Measurements from ENCODE around the gene UVRAG.
"Not testable (repeated sequence)": the region's sequence is repeated elsewhere in the genome, so short reads cannot be mapped to it uniquely, and the experiment has no call there.

The UVRAG gene

DNA sequence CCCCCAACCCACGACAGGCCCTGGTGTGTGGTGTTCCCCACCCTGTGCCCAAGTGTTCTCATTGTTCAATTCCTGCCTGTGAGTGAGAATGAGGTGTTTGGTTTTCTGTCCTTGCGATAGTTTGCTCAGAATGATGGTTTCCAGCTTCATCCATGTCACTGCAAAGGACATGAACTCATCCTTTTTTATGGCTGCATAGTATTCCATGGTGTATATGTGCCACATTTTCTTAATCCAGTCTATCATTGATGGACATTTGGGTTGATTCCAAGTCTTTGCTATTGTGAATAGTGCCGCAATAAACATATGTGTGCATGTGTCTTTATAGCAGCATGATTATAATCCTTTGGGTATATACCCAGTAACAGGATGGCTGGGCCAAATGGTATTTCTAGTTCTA is 158.7 kb downstream of the UVRAG start:
- not testable (repeated sequence) for DNase-seq

DNA sequence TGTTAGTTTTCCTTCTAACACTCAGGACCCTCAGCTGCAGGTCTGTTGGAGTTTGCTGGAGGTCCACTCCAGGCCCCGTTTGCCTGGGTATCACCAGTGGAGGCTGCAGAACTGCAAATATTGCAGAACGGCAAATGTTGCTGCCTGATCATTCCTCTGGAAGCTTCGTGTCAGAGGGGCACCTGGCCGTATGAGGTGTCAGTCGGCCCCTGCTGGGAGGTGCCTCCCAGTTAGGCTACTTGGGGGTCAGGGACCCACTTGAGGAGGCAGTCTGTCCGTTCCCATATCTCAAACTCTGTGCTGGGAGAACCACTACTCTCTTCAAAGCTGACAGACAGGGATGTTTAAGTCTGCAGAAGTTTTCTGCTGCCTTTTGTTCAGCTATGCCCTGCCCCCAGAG is 164.1 kb downstream of the UVRAG start:
- DNase-seq, result not testable (repeated sequence)

DNA sequence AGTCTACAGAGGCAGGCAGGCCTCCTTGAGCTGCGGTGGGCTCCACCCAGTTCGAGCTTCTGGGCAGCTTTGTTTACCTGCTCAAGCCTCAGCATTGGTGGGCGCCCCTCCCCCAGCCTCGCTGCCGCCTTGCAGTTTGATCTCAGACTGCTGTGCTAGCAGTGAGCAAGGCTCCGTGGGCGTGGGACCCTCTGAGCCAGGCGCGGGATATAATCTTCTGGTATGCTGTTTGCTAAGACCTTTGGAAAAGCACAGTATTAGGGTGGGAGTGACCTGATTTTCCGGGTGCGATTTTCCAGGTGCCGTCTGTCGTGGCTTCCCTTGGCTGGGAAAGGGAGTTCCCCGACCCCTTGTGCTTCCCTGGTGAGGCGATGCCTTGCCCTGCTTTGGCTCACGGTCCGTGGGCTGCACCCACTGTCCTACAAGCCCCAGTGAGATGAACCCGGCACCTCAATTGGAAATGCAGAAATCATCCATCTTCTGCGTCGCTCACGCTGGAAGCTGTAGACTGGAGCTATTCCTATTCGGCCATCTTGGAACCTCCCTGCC is 164.5 kb downstream of the UVRAG start:
- DNase-seq, result not testable (repeated sequence)

DNA sequence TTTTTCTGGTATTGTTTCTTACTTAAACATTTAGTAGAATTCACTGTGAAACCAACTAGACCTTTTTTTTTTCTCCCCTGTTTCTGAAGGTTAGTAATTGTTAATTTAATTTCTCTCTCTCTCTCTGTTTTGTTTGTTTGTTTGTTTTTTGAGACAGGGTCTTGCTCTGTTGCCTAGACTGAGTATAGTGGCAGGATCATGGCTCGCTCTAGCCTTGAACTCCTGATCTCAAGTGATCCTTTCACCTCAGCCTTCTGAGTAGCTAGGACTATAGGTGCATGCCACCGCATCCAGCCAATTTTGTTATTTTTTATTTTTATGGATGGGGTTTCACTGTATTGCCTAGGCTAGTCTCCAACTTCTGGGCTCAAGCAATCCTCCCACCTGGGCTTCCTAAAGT is 165.0 kb downstream of the UVRAG start:
- no peak for DNase-seq

DNA sequence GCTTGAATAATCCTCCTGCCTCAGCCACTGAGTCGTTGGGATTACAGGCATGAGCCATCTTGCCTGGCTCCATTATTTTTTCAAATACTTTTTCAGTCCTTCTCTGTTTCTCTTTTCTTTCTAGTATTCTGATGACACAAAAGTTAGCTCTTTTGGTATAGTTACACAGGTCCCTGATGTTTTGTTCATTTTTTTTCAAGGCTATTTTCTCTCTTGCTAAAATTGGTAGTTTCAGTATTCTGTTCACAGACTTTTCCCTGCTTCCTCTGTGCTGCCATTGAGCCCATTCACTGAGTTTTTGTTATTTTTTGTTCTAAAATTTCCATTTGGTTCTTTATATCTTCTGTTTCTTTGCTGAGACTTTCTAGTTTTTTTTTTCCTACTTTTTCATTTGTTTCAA is 166.5 kb downstream of the UVRAG start:
- DNase-seq, result no peak

DNA sequence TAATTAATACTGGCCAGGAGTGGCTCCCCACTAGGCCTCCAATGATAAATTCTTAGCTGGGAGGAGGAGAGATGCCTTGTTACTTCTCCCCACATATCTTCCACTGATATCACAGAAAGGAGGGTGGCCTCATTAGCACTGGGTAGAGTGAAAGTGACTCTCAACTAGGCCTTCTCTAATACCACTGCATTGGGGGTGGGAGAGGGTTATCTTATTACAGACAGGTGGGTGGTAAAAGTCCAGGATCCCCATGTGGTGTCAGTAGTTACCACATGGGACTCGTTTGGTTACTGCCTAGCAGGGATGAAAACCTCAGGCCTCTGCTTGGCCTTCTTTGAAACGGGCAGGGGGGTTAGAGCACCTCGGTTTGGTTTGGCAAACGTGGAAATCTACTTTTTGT is 167.3 kb downstream of the UVRAG start:
- DNase-seq, result no peak

DNA sequence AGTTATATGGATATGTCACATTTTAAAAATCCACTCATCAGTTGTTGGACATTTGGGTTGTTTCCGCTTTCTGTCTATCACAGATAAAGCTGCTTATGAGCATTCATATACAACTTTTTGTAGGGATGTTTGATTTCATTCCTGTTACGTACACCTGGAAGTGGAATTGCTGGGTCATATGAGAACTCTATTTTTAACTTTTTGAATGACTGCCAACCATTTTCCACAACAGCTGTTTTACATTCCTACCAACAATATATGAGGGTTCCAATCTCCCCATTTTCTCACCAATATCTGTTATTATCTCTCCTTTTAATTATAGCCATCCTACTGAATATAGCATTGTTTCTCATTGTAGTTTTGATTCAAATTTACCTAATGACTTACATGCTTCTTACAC is 172.0 kb downstream of the UVRAG start:
- DNase-seq, result no peak

DNA sequence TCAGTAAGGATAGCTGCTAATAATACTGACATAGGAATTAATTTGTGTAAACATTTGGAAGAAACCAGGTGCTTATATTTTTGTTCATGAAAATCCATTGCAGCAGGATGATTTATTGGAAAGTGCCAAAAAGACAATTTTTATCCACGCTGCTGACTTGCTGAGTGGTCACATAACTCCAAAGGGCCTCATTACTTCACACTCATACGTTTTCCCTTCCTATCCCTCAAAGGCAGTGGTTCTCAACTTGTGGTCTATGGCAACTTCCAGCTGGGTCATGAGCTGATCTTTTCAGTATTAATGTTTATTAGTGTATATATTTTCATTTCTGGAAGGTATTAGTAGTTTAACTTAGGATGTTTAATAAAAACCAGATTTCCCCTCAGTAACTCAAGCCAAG is 178.1 kb downstream of the UVRAG start:
- no peak for DNase-seq

DNA sequence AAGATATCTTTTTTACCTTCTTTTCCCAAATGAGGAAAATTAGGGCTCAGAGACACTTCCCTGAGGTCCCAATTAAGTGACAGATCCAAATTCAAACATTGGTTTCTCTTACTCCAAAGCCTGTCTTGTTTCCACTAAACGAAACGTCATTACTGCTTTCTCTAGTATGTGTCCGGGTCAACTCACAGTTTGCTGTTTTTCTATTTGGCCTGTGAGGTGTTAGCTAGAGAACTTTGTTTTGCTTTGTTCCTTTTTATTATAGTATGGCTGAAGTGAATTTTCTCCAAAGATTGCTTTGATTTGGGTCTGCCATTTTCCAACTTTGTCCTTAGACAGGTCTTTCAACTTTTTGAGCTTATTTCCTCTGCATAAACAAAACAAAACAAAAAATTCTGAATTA is 179.6 kb downstream of the UVRAG start:
- no peak for DNase-seq

DNA sequence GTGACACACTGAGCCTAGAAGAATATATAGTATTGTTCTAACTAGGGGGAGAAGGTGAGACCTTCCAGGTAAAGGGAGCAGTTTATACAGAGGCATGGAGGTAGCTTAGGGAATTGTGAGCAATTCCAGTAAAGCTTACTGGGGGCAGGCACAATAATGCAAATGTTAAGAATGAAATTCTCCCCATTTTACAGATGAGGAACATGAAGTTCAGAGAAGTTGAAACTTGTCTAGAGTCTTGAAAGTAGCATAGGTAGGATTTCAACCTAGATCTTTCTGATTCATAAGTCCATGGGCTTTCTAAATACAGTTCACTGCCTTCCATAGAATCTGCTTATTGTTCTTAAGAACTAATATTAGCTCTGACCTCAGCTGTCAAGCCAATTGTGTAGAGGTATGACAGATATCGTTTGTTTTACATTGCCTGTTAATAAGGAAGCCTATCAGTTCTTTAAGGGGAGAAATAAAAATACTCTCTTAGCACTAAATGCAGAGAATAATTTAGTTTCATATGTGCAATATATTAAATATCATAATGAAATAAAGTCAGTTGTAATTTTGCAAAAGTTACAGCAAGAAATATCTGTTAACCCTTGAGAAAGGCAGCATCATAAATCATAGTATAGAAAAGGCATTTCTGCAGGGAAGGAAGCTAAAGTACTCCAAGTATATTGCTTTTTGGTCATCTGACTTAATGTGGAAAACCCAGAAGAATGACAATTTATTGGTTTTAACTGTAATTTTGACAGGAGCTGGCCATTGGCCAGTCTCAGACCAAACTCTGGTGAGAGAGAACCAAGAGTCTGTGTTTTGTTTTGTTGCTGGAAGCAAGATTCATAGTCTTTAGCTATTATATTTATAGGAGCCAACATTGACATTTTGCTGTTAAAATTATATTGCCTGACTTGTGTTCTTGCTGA is 181.8 kb downstream of the UVRAG start:
- no peak for DNase-seq

DNA sequence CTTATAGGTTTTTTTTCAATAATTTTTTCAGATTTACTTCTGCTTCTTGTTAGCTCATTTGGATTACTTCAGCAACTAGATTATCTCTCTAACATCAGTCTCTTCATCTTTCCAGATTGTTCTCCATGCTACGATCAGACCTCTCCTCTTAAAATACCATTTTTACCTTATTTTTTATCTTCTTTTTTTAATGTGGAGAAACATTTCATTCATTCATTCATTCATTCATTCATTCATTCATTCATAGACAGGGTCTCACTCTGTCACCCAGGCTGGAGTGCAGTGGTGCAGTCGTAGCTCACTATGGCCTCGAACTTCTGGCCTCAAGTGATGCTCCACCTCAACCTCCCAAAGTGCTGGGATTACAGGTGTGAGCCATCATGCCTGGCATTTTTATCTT is 189.4 kb downstream of the UVRAG start:
- DNase-seq, result no peak

DNA sequence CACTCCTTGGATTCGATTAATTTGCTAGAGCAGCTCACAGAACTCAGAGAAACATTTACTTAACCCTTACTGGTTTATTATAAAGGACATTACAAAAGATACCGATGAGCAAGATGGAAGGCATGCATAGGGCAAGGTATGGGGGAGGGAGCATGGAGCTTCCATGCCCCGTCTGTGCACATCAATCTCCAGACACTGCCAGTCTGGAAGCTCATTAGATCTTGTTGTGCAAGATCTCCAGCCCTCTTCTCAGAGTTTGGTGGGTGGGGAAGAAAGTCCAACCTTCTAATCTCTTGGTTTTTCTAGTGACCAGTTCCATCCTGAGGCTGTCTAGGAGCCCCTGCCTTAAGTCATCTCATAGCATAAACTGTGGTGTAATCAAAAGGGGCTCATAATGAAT is 190.7 kb downstream of the UVRAG start:
- DNase-seq, result no peak

DNA sequence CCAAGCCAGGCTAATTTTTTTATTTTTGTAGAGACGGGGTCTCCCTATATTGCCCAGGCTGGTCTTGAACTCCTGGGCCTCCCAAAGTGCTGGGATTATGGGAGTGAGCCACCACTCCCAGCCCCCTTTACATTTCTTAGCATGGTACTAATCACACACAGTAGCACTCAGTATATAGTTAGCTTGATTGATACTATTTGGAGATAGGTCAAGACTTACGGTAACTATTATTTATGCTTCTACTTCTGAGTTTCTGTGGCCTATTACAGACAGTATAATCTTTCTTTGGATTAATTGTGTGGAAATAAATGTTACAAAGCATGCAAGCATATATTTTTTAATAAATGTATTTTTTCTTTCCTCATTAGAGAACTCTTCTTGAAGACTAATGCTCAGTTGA is 192.2 kb downstream of the UVRAG start:
- no peak for DNase-seq

DNA sequence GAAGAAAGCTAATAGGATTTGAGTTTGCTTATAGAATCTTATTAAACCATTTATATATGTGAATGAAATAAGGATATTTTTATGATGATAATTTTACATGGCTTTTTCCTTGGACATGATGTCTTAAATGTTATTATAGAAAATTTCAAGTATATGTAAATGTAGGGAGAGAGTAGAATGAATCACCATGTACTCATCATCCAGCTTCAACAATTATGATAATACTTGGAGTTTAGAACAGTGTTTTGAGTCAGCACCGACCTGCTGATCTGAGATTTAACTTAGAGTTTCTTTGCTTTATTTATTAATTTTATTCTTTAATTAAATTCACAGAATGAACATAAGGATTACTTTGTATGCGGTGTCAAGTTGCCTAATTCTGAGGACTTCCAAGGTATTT is 193.5 kb downstream of the UVRAG start:
- DNase-seq, result no peak

DNA sequence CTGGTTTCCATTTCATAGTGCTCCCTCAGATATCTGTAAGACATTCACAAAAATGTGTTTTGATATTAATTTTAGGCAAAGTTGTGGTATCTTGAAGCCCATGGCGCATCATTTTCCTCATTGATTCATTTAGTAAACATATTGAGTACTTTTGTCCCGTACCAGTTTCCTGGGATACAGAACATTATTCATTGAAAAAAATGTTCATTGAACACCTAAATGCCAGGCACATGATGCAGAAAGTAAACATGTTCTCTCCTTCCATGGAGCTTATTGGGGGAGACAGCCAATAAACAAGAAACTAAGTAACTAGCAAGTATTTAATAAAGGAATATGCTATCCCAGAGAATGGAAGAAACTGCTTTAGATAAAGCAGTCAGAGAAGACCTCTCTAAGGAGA is 195.0 kb downstream of the UVRAG start:
- no peak for DNase-seq

DNA sequence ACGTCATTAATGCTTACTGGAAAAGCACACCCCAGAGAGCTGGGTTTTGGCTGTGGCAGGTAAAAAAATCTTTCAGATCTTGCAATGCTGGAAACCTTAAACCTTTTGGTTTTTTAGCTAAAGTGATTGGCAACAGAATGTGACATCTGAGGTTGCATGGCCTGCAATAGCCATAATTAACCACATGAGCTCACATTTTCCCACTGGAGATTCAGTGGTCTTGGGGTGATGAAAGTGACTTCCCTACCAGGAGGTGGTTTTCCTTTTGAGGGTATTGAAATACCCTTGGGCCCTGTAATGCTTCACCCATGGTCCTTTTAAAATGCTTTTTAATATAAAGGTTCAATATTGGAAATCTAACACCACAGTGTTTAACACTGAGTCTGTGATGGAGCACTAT is 198.5 kb downstream of the UVRAG start:
- DNase-seq, result no peak

DNA sequence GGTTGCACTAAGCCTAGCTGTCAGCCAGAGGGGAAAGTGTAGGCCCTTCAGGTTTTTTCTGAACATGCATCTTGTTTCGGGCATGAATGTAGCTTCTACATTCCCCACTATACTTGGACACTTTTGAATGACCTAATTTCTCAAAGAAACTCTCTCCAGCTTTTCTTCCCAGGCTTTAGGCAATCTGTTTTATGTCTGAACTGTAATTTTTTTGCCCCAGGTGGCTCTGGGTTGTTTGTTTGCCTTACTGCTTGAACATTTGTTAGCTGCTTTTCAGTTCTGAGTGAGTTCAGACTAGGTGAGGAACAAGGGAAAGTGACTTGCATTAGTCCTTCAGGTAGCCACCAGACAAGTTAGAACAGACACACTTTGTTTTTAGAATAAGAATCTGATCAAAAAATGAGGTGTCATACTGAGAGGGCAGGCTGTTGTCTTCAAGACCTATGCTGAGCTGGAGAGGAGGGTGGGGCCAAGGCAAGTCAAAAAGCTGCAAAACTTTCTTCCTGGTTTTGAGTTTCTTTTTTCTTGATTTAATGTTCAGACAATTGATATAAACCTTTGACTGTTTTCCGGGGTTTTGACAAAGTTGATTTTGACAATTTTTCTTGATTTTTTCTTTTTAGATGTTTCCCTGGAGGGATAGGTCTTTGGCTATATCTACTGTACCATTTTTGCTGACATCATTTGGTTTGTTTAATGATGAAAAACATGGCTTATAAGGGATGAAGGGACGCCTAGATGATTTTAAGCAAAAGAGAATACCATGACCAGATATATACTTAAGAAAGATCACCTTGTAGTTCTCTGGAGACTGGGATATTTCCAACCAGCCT is 208.4 kb downstream of the UVRAG start:
- DNase-seq, result no peak

DNA sequence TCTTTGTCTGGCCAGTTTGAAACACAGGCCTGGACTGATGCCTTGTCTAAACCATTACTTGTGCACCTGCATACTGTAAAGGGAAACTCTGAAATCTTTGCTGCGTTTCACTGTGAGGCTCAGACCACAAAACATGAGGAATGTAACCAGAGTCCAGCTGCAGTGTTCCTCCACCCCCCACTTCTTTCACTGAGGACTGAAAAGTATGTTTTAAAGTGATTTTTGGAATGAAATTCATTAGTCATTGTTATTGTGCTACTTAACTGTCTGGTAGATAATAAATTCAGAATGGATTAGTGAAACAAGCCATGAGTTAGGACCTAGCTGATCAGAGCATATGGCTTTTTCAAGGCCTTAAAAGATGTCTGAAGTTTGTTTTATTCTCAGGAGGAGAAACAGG is 210.1 kb downstream of the UVRAG start:
- DNase-seq, result no peak

DNA sequence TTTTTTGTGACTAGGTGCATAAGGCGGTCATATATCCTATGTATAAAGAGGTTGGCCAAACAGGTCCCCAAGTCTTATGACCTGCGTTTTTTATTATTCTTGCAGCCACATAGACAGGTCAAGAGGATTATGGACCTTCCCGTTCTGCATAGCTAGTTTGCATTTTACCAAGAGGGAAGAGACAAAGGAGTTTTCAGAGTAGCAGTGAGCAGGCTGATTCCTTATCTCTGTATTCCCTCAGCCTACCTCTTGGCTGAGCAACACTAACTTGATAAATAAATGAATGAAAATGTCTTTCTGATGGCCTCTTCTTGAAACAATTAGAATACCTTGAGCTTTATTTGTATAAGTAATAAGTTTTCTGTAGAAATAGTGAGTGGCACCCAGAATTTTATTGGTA is 210.8 kb downstream of the UVRAG start:
- DNase-seq, result no peak

DNA sequence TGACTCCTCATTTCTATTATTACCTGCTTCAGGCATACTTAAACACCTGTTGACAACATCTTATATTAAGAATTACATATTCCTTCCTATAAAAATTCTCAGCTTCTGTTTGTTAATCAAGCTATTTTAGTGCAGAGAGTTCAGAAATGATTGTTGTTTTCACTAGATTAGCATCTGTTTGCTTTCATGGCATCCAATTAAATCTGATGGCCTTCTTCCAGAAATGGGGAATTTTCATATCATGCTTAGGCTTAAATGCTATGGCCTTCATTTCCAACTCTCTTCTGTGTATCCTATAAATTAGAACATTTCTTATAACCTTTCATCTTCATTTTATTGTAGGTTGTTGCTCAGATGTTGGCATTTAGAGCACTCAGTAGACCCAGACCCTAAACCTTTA is 211.3 kb downstream of the UVRAG start:
- DNase-seq, result no peak

DNA sequence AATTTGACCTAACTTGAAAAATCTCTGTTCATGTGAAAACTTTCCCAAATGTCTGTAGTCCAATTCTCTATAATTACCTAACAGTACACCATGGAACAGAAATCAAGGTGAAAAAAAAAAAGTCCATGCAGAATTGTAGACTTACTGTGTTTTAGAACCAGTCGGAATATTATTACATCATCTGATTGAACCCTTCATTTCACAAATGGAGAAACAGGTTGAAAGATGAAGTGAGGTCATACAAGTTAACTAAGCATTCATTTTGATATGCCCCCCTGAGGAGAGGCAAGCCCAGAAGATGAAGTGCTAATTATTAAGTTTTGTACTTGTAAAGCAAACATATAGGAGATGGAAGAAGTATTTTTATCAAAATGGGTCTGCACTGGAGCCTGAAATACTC is 211.9 kb downstream of the UVRAG start:
- DNase-seq, result no peak

DNA sequence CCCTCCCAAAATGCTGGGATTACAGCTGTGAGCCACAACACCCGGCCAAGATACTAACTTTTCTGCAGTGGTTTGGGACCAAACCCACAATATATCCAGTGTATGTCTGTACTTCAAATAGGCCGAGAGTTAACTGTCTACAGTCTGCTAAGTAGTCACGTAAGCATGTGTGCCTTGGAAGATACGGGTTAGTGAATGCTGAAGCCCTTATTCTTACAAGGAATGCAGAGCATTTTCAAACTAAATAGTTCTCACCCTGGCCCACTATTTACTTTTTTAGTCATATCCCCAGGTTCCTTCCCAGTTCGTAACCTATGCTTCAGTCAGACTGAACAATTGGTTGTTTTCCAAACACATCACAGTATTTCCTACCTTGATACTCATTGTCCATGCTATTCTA is 215.3 kb downstream of the UVRAG start:
- DNase-seq, result no peak

DNA sequence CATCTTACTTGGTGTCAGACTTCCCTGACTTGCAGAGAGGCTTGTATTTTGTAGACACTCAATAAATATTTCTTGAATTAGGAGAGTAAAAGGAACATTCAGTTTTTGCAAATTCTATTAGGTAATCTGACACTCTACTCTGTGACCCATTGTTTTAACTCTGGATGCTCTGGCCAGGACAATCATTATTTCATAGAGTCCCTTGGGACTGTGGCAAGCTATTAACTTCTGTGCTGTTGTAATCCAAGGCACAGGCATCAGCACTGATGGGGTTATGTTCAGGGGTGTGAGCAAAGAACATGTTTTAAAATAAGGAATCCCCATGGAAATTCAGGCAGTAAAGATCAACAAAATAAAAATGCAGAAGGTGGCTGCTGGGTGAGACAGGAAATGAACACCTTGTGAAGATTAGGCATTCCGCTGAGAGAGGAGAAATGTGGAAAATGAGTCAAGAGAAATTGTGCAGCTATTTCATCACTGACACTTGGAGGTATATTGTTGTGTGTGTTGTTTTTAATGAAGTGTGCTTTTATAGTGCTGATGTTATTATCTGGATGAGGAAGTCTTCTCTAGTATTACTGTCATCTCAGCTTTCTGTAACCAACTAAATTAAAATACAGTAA is 216.1 kb downstream of the UVRAG start:
- DNase-seq, result no peak

Data from cerebellar nuclear complex (tissue), 1 donor.